K562 (cell line): ENCODE results near the gene ANXA3. TPM values are rescaled to one million over a fixed set of nuclear protein-coding genes. Genes with fewer than 3 reads are reported as not detected.

Experiments used
- ELF1 ChIP-seq: fragments of 200-800 bp; sonication (Bioruptor generic); IDR thresholded peaks from 2 replicates; pipeline ENCODE4 v1.6.1; 2016; ENCODE audit warnings: missing genetic modification characterization, missing compliant biosample characterization
- KDM1A ChIP-seq, 2 experiments: fragments of 450-650 bp; IDR thresholded peaks; 2 replicates each; pipeline ENCODE4 v1.6.1; 2016; ENCODE audit warnings: mild to moderate bottlenecking in 2 of 2
- KHSRP ChIP-seq: fragments of 450-650 bp; IDR thresholded peaks from 2 replicates; pipeline ENCODE4 v1.6.1; 2017
- L3MBTL2 ChIP-seq: fragments of 450-650 bp; IDR thresholded peaks from 2 replicates; pipeline ENCODE4 v1.6.1; 2016; ENCODE audit warnings: mild to moderate bottlenecking, moderate library complexity
- MEIS2 ChIP-seq: fragments of 450-650 bp; IDR thresholded peaks from 2 replicates; pipeline ENCODE4 v1.6.1; 2014; ENCODE audit warnings: mild to moderate bottlenecking; ENCODE audit not compliant: partially characterized antibody
- MLLT1 ChIP-seq, 2 experiments: fragments of 450-650 bp; IDR thresholded peaks; 2 replicates each; pipeline ENCODE4 v1.6.1; 2016
- RFX5 ChIP-seq: IDR thresholded peaks from 2 replicates; pipeline ENCODE4 v1.6.1; 2011; ENCODE audit warnings: low read depth, mild to moderate bottlenecking, improper control_type of control experiment, low read length
- SMARCC2 ChIP-seq: fragments of 450-650 bp; IDR thresholded peaks from 2 replicates; pipeline ENCODE4 v1.6.1; 2017; ENCODE audit warnings: antibody characterized with exemption, moderate library complexity, mild to moderate bottlenecking, low read depth
- THRB ChIP-seq: fragments of 450-650 bp; formaldehyde crosslinking; conservative IDR thresholded peaks from 2 replicates; pipeline ENCODE4 v1.4.0; 2022; ENCODE audit warnings: mild to moderate bottlenecking, missing genetic modification characterization
- ZBTB40 ChIP-seq, 2 experiments: fragments of 450-650 bp in 1 of 2; sonication (generic) in 1 of 2; formaldehyde crosslinking in 1 of 2; IDR thresholded peaks; 2 replicates each; pipeline versions ENCODE4 v1.7.1 to v1.9.0; 2016 to 2022; ENCODE audit warnings: inconsistent platforms in 1 of 2, mild to moderate bottlenecking in 1 of 2, missing genetic modification reagents in 1 of 2
- ZFP1 ChIP-seq: fragments of 450-650 bp; formaldehyde crosslinking; IDR thresholded peaks from 2 replicates; pipeline ENCODE4 v1.4.0; 2020; ENCODE audit warnings: mild to moderate bottlenecking, mixed read lengths
- ZSCAN32 ChIP-seq: fragments of 450-650 bp; formaldehyde crosslinking; IDR thresholded peaks from 2 replicates; pipeline ENCODE4 v1.4.0; 2020; ENCODE audit warnings: mild to moderate bottlenecking, moderate library complexity
- polyA plus RNA-seq, 8 experiments: library from polyadenylated mRNA; depleted of rRNA in 4 of 8; stranded (reverse) in 5 of 8; unstranded in 3 of 8; fragments of >200 nt; fragmentation: Nextera tagmentation in 2 of 8; fragmentation: Illumina TruSeq in 1 of 8; extraction: Ambion mirVana in 2 of 8; extraction: Trizol in 1 of 8; gene quantifications; 2 replicates each; pipeline versions ENCODE4 v1.2.1 to v1.2.3, GENCODE V29; 2011 to 2014; ENCODE audit warnings: inconsistent platforms in 1 of 8, missing spikeins in 1 of 8
- total RNA-seq, 7 experiments: library from RNA; depleted of rRNA in 6 of 7; stranded (reverse); fragments of >200 nt in 6 of 7; fragmentation: Illumina TruSeq in 2 of 7; extraction: Trizol in 2 of 7; gene quantifications; 2 replicates each; pipeline versions ENCODE4 v1.2.1 to v1.2.3, GENCODE V29; 2011 to 2021; ENCODE audit warnings: low replicate concordance in 1 of 7
- TF ChIP-seq, protein P1 (sequence below), 2 experiments: fragments of 250-450 bp in 1 of 2; fragments of 450-650 bp in 1 of 2; sonication (Bioruptor Pico) in 1 of 2; IDR thresholded peaks; 2 replicates each; pipeline versions ENCODE4 v1.6.1 to v1.8.0; 2016 to 2021; ENCODE audit warnings: mild to moderate bottlenecking in 2 of 2, moderate library complexity in 2 of 2, missing compliant biosample characterization in 1 of 2, missing genetic modification characterization in 1 of 2

The ANXA3 gene
- total and polyA plus RNA-seq, 9 of the 15 experiments (the other 6 are each of a cell fraction or from before 2014, with no cell fraction given) = 6.3 to 15.5 (median 9.8) TPM

DNA sequence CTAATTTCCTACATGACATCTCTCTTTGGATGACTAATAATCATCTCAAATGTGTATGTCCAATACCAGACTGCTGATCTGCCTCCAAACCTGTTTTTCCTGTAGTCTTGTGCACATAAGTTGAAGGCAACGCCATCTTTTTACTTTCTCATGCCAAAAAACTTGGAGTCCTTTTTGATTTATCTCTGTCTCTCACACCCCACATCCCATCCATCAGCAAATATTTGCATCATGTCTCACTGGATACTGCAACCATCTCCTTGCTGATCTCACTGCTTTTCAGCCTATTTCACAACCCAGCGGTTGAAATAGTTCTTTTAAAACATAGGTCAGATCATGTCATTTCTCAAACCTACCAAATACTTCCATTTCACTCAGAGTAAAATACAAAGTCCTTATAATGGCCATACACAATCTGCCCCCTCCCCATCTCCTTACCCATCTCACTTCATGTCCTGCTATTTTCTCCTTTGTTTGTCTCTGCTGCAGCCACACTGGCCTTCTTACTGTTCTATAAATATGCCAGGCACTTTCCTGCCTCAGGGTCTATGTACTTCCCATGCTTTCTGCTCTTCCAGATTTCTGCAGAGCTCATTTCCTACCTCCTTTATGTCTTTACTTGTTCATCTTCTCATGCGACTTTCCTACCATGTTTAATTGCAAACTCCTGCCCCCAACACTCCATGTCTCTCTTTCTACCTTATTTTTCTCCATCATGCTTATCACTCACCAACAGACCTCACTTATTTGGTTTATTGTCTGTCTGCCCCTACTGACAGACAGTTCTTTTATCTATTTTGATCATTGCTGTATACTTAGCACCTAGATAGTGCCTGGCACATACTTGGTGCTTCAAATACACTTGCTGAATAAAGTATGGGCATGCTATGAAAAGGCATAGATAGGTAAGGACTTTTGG is 98.8 kb downstream of the ANXA3 start (continued):
- TF ChIP-seq ZBTB40 (IDR thresholded peaks at IDR 0.05) = 0 out of 2 replicates have a peak, but pooled peaks have one; percentile 39
- no peak for TF ChIP-seq ZBTB40 (CRISPR knock-in tag; IDR thresholded peaks at IDR 0.05)
- no peak for TF ChIP-seq ZSCAN32 (CRISPR knock-in tag)
- no peak for TF ChIP-seq THRB (CRISPR knock-in tag)
- no peak for TF ChIP-seq RFX5
- TF ChIP-seq MLLT1 (IDR thresholded peaks at IDR 0.05) = peak in 1 of 2 experiments; percentile 61
- no peak; the same call in 1 of the 2 replicates for TF ChIP-seq L3MBTL2
- peak; percentile 86 to 88 for TF ChIP-seq KDM1A (IDR thresholded peaks at IDR 0.05)
- TF ChIP-seq KHSRP = 0 out of 2 replicates have a peak, but pooled peaks have one; percentile 16
- TF ChIP-seq ZFP1 (CRISPR knock-in tag) = no peak
- TF ChIP-seq, protein P1, sequence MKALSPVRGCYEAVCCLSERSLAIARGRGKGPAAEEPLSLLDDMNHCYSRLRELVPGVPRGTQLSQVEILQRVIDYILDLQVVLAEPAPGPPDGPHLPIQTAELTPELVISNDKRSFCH (CRISPR knock-in tag; IDR thresholded peaks at IDR 0.05) = no peak
- TF ChIP-seq, protein P1 (tag; IDR thresholded peaks at IDR 0.05) = no peak
- peak; percentile 56 for TF ChIP-seq SMARCC2
- TF ChIP-seq MEIS2 = peak; percentile 96
- no peak for TF ChIP-seq ELF1 (tag)
